ENCODE results near the gene ATP2A2.
"Not testable (repeated sequence)": the region's sequence is repeated elsewhere in the genome, so short reads cannot be mapped to it uniquely, and the experiment has no call there.

The ATP2A2 gene

GRCh38 chr12:110280779-110281548 lies at the start of gene ATP2A2:
ATP2A2 (plus strand) TSS chr12:110281247; CDS start chr12:110281790, 543 bp downstream.
- no peak for FAIRE-seq

- FAIRE-seq, result no peak
These were observed 47.7 kb upstream of the ATP2A2 start for GRCh38 chr12:110233212-110233903.

GRCh38 chr12:110234331-110234751 lies 46.7 kb upstream of the ATP2A2 start:
- no peak for FAIRE-seq

- peak; percentile 37 for FAIRE-seq
These were observed 46.3 kb upstream of the ATP2A2 start for GRCh38 chr12:110234755-110235154.

- FAIRE-seq, result no peak
These were observed 45.7 kb upstream of the ATP2A2 start for GRCh38 chr12:110235383-110235782.

- no peak for FAIRE-seq
These were observed 37.8 kb upstream of the ATP2A2 start for GRCh38 chr12:110243227-110243626.

GRCh38 chr12:110244372-110244771 lies 36.7 kb upstream of the ATP2A2 start:
- no peak for FAIRE-seq

- FAIRE-seq, result no peak
These were observed 36.2 kb upstream of the ATP2A2 start for GRCh38 chr12:110244829-110245228.

GRCh38 chr12:110245369-110245772 lies 35.7 kb upstream of the ATP2A2 start:
- FAIRE-seq, result no peak

- no peak for FAIRE-seq
These were observed 34.3 kb upstream of the ATP2A2 start for GRCh38 chr12:110246636-110247339.

- FAIRE-seq, result no peak
These were observed 33.5 kb upstream of the ATP2A2 start for GRCh38 chr12:110247340-110248095.

GRCh38 chr12:110248096-110248447 lies 33.0 kb upstream of the ATP2A2 start:
- FAIRE-seq, result no peak

- FAIRE-seq, result no peak
These were observed 31.9 kb upstream of the ATP2A2 start for GRCh38 chr12:110249105-110249504.

GRCh38 chr12:110249716-110250225 lies 31.3 kb upstream of the ATP2A2 start:
- FAIRE-seq, result no peak

GRCh38 chr12:110251381-110251780 lies 29.7 kb upstream of the ATP2A2 start:
- no peak for FAIRE-seq

GRCh38 chr12:110252716-110253115 lies 28.3 kb upstream of the ATP2A2 start:
- no peak for FAIRE-seq

GRCh38 chr12:110253176-110253575 lies 27.9 kb upstream of the ATP2A2 start:
- no peak for FAIRE-seq

GRCh38 chr12:110254971-110255540 lies 26.0 kb upstream of the ATP2A2 start:
- no peak for FAIRE-seq

- not testable (repeated sequence) for FAIRE-seq
These were observed 25.1 kb upstream of the ATP2A2 start for GRCh38 chr12:110255890-110256456.

- FAIRE-seq, result no peak
These were observed 24.1 kb upstream of the ATP2A2 start for GRCh38 chr12:110256780-110257431.

GRCh38 chr12:110258466-110258865 lies 22.6 kb upstream of the ATP2A2 start:
- no peak for FAIRE-seq

Data from G401.6 (cell line).